NCI-H82 treated with DMSO at 0.1 percent for 48 hours (cell line): ENCODE results near the gene CDH13.

ENCODE experiments used
- DNase-seq: peaks from one replicate; lab custom pipeline; 2025; ENCODE audit not compliant: unreplicated experiment; lab: John Stamatoyannopoulos, UW

CDH13 gene

GRCh38 chr16:83393196-83393981, 766.6 kb downstream of the CDH13 start:
- DNase-seq = no peak

- DNase-seq = no peak
Measured at GRCh38 chr16:83397601-83398291, 771.0 kb downstream of the CDH13 start.

- DNase-seq = no peak
Measured at GRCh38 chr16:83400234-83400633, 773.5 kb downstream of the CDH13 start.

- no peak for DNase-seq
Measured at GRCh38 chr16:83402160-83402814, 775.5 kb downstream of the CDH13 start.

DNA sequence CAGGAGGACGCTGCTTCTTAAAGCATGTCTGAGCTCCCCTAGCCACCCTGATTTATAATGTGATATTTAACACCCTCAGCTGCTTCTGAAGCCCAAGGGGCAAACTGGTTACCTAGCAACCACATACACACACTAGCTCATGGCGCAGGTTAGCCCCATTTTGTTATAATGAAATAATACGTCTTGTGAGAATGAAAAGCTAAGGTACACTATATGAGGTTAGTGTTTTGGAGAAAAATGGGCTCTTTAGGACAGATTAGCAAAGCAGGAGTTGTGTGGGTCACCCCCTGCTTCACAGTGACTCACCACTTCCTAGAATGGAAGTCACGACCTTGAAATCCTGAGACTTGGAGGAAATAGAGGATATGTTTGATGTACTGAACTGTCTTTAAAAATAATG, 776.2 kb downstream of the CDH13 start:
- peak; percentile 13 for DNase-seq

DNA sequence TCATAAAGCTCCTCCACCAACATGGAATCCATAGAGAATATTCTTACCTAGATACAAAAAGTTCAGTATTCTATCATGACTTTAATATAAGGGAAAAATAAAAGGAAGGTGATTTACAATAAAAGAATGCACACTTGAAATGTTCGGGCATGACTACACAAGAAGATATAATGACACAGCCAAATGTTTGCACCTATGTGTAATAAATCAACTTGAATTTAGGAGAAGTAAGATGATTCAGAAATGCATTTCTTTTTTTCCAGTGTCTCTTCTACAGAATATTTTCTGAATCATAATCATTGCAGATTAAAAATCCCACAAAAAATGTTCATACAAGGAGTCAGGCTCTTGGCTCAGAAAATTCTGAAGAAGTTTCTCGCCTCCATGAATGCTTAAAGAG, 777.0 kb downstream of the CDH13 start:
- DNase-seq = no peak

DNA sequence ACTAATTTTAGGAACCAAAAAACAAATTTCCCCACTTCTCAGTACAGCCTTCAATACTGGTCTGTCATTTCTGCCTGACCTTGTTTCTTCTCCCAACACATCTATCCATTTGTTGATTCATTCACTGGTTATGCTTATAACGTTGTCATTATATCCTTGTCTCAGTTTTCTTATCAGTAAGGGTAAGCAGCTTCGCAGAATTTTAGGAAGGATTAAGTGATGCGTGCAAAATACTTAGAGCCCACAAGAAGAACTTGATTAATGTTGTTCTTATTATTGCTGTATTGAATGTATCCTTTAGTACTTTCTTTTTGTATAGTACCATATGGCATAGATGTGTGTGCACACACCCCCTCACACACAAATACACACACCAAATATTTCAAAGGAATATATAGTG, 777.5 kb downstream of the CDH13 start:
- no peak for DNase-seq

GRCh38 chr16:83407928-83408327, 781.2 kb downstream of the CDH13 start:
- DNase-seq = no peak

- DNase-seq = no peak
Measured at GRCh38 chr16:83409347-83409746, 782.6 kb downstream of the CDH13 start.

GRCh38 chr16:83418565-83418964, 791.8 kb downstream of the CDH13 start:
- no peak for DNase-seq

DNA sequence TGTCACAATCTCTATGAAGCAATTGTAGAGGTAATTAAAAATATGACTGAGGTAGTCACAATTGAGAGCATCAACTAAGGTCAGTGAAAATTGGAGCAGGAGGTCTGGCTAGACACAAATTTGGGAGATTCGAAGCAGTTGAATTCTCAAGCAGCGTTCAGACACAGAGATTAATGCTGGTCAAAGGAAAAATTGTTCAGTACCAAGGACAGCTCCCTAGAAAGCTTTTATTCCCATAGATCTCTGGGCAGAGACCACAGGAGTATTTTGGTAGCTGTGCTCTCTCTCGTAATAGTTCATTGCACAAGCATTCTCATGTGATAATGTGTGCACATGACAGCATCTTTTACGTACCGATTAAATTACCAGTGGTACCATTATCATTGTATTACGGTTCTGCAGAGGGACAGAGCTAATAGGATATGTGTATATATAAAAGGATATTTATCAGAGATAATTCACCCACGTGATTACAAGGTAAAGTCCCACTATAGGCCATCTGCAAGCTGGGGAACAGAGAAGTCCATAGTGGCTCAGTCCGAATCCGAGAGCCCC, 793.5 kb downstream of the CDH13 start:
- no peak for DNase-seq

DNA sequence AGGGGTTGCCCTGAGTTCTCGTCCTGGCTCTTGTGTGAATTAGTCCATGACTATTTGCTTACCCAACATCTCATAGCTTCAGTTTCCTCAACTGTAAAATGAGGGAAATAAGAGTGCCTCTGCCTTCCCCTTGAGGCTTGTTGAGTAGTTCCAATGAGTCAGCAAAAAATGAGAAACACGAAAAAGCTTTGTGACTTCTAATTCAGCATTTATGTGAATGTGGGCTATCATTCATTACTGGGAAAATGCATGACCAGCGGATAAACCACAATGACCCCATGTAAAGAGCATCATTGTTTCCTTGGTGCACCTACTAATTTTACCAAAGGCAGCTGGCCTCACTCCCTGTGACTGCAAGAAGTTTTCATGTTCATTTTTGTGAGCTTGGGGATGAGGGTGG, 806.4 kb downstream of the CDH13 start:
- DNase-seq = no peak

DNA sequence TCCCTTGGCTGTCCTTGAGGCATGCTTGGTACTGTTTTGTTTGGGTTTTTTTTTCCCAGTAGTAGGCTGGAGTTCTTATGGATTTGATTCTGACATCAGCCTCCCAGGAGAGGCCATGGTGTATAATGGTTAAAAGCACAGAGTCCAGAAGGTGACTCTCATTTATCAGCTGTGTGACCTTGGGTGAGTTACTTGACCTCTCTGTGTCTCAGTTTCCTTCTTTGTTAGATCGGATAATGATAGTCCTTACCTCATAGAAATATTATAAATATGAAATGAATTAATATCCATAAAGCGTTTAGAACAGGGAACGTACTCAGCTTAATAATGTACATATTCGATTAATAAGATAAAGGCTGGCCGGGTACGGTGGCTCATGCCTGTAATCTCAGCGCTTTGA, 810.3 kb downstream of the CDH13 start:
- DNase-seq = no peak

DNA sequence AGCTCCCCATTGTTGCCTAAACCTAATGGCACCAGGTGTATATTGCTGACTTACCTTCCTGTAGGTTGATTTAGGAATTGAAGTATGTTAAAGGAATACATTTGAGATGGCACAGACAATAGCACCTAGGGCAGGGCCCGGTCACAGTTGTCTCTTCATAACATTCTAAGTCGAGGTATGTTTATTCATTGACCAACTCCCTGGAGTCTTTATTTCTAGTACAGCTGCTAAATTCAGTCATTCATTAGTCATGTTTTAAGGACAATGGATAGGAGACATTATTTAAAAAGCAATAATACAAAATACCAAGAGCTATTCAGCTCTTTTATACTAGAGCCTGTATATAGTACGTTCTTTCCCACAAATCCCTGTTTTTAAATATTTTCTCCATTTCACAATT, 811.6 kb downstream of the CDH13 start:
- DNase-seq = no peak

- no peak for DNase-seq
Measured at GRCh38 chr16:83439412-83439811, 812.6 kb downstream of the CDH13 start.

- no peak for DNase-seq
Measured at GRCh38 chr16:83441517-83441916, 814.7 kb downstream of the CDH13 start.

- no peak for DNase-seq
Measured at GRCh38 chr16:83443972-83444371, 817.2 kb downstream of the CDH13 start.

DNA sequence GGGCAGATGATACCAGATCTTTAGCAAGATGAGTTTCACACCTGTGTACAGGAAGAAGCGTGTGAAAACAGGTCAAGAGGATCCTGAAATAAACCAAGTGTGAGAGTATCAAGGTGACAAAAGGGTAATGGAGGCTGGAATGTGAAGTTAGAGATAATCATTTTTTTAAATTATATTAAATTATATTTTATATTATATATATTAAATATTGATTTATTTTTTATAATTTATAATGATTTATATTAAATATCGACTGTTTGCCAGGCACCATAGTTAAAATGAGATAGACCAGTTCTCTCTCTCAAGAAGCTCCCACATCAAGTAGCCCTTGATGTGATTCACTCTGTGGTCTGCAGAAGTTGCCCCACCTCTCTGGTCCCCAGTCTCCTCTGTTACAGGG, 820.8 kb downstream of the CDH13 start:
- DNase-seq = no peak

DNA sequence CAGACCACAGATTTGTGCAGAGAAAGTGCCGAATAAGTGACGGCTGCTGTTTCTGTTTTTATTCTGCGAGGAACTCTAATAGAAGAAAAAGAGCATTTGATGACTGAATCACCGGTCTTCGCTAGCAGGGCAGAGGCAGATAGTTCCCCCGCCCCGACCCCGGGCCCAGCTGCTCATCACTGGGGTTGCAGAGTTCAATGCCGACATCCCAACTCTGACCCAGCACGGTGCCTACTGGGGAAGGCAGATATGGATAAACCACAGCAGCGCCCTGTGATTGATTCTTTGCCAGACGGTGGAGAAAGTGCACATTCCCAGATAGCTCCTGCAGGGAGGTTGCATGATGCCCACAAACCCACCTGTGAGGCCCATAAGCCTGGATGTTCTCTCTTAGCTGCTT, 823.1 kb downstream of the CDH13 start:
- DNase-seq = no peak

DNA sequence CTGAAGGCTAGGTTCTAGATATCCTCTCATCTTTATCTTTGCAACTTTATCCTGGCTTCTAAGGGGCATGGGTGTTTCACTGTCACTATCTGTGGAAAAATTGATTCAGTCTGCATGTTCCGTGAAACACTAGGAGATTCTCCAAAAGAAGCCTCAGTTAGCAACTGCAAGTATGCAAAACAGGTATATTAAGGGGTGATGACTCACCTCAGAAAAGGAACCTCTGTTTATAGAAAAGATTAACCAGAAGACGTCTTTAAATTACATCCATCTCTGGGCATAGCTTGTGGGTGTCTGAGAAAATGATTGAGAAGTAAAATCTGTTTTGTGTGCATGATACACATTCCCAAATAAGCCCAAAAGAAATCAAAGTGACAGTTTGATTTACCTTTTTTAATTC, 827.2 kb downstream of the CDH13 start:
- DNase-seq = no peak

DNA sequence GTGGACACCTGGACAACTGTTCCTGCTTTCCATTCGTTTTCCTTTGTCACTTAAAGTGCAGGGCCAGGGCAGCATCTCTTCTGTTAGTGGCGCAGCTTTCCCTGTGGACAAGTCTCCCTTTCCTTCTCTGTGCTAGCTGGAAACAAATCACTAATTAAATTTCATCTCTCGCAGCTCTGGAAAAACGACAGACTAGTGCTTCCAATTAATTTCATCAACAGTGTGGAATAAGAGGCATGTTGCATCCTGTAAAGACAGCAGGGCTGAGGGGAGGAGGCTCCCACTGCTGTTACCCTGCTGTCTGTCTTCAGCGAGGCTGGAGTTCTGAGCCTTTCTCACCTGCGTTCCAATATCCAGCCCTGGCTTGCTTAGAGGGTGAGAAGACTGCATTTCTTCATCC, 828.9 kb downstream of the CDH13 start:
- DNase-seq = no peak

DNA sequence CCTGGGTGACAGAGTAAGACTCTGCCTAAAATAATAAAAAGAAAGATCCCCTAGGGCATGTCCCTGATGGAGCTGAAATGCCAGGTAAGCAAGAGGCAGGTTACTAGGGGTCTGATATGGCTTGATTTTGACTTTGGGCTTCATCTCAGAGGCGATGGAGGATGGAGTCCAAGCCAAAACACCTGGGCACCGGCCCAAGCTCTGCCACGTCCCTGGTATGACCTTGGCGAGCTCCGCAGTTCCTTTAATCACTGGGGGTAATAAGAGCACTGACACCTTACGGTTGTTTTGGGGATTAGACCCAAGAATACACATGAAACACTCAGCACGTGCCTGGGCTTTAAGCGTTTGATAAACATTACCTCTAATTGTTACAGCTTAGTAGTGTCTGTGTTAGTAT, 830.2 kb downstream of the CDH13 start:
- DNase-seq = no peak
